OCI-LY3 (cell line): ENCODE results near the gene TNFRSF19.
A peak's percentile ranks its signal among the peaks of the same experiment; 100 is the strongest.

Source experiments
- H2AFZ ChIP-seq: fragments of 200-600, 300-600 bp; shearing (Covaris generic); 2 replicates; pipeline ENCODE4 v1.6.0; 2014; ENCODE audit warnings: antibody characterized with exemption, low read depth, low read length
- H3K27ac ChIP-seq: fragments of 200-600, 300-600 bp; sonication (generic); 2 replicates; pipeline ENCODE4 v1.5.1; 2014; ENCODE audit warnings: mild to moderate bottlenecking, low read length, moderate library complexity, mixed read lengths
- H3K27me3 ChIP-seq: fragments of 200-600, 300-600 bp; sonication (generic); 2 replicates; pipeline ENCODE4 v1.6.1; 2014; ENCODE audit warnings: low read depth, low read length, mixed read lengths
- H3K36me3 ChIP-seq: fragments of 200-600, 300-600 bp; sonication (generic); replicated peaks from 2 replicates; pipeline ENCODE3; 2014; ENCODE audit warnings: low read depth, low read length, mixed read lengths
- H3K4me1 ChIP-seq: fragments of 300-600, 200-600 bp; sonication (generic); 2 replicates; pipeline ENCODE4 v1.6.1; 2014; ENCODE audit warnings: low read length, mixed read lengths
- H3K4me2 ChIP-seq: fragments of 200-600, 300-600 bp; sonication (generic); 2 replicates; pipeline ENCODE4 v1.6.1; 2014; ENCODE audit warnings: low read length, mixed read lengths
- H3K4me3 ChIP-seq: fragments of 300-600, 200-600 bp; sonication (generic); 2 replicates; pipeline ENCODE4 v1.5.1; 2014; ENCODE audit warnings: antibody characterized with exemption, mild to moderate bottlenecking, low read length, moderate library complexity
- H3K79me2 ChIP-seq: fragments of 300-600, 200-600 bp; shearing (Covaris generic); 2 replicates; pipeline ENCODE4 v1.6.1; 2014; ENCODE audit warnings: mild to moderate bottlenecking, low read length, mixed read lengths
- H3K9ac ChIP-seq: fragments of 300-600, 200-600 bp; shearing (Covaris generic); 2 replicates; pipeline ENCODE4 v1.6.0; 2014; ENCODE audit warnings: mild to moderate bottlenecking, low read length, moderate library complexity
- H3K9me3 ChIP-seq: fragments of 200-600, 300-600 bp; shearing (Covaris generic); 2 replicates; pipeline ENCODE4 v1.6.1; 2014; ENCODE audit warnings: low read length, mixed read lengths; ENCODE audit not compliant: insufficient read depth
- H4K20me1 ChIP-seq: fragments of 200-600, 300-600 bp; sonication (generic); 2 replicates; pipeline ENCODE4 v1.6.1; 2016; ENCODE audit warnings: low read length, mixed read lengths; ENCODE audit not compliant: insufficient read depth
- CTCF ChIP-seq: fragments of 200-600, 300-600 bp; sonication (generic); IDR thresholded peaks from 2 replicates; pipeline ENCODE4 v1.5.1; 2014; ENCODE audit warnings: antibody characterized with exemption, low read length, low read depth
- EZH2phosphoT487 ChIP-seq: fragments of 200-600 bp; shearing (Covaris generic); IDR thresholded peaks from 2 replicates; pipeline ENCODE4 v1.6.1; 2018; ENCODE audit warnings: antibody characterized with exemption, mixed run types, low read depth

The TNFRSF19 gene

GRCh38 chr13:23701636-23702035, 131.4 kb downstream of the TNFRSF19 start:
- H3K9ac ChIP-seq, result no peak overlapping the region
- H4K20me1 ChIP-seq, result no peaks in the 10 kb centered on the region
- H3K27me3 ChIP-seq, result peaks cover 2% of the 10 kb centered on the region; the same call in 1 of the 2 replicates
- no peak overlapping the region for H3K4me2 ChIP-seq
- H3K4me3 ChIP-seq, result no peak overlapping the region
- no peaks in the 10 kb centered on the region for H3K4me1 ChIP-seq
- H3K36me3 ChIP-seq, result no peaks in the 10 kb centered on the region
- H3K79me2 ChIP-seq, result no peaks in the 10 kb centered on the region
- H2AFZ ChIP-seq, result no peak overlapping the region
- no peak overlapping the region for H3K27ac ChIP-seq
- H3K9me3 ChIP-seq, result no peaks in the 10 kb centered on the region
- TF ChIP-seq CTCF, result no peak
- no peak for TF ChIP-seq EZH2phosphoT487

GRCh38 chr13:23703246-23703860, 133.1 kb downstream of the TNFRSF19 start:
- Histone ChIP-seq H3K4me1 (no peaks in the 10 kb centered on the region), H3K9me3 (no peaks in the 10 kb centered on the region), H3K36me3 (no peaks in the 10 kb centered on the region), H3K27ac (no peak overlapping the region), H3K79me2 (no peaks in the 10 kb centered on the region), H3K4me3 (no peak overlapping the region), H3K4me2 (no peak overlapping the region), H3K9ac (no peak overlapping the region), H3K27me3 (peaks cover 2% of the 10 kb centered on the region; the same call in 1 of the 2 replicates), H2AFZ (no peak overlapping the region), H4K20me1 (no peaks in the 10 kb centered on the region)
- TF ChIP-seq EZH2phosphoT487, result no peak
- no peak for TF ChIP-seq CTCF

- H3K4me3 ChIP-seq, result no peak overlapping the region
- no peak overlapping the region for H2AFZ ChIP-seq
- no peak overlapping the region for H3K27ac ChIP-seq
- no peak overlapping the region for H3K4me2 ChIP-seq
- TF ChIP-seq EZH2phosphoT487 (no peak), CTCF (no peak)
- peaks cover under 1% of the 10 kb centered on the region; the same call in 1 of the 2 replicates for H3K4me1 ChIP-seq
- H3K27me3 ChIP-seq, result no peaks in the 10 kb centered on the region
- H4K20me1 ChIP-seq, result no peaks in the 10 kb centered on the region
- H3K79me2 ChIP-seq, result no peaks in the 10 kb centered on the region
- no peak overlapping the region for H3K9ac ChIP-seq
- no peaks in the 10 kb centered on the region for H3K36me3 ChIP-seq
- no peaks in the 10 kb centered on the region for H3K9me3 ChIP-seq
Measured at GRCh38 chr13:23705583-23705982, 135.4 kb downstream of the TNFRSF19 start.

- Histone ChIP-seq H3K27me3 (no peaks in the 10 kb centered on the region), H3K36me3 (no peaks in the 10 kb centered on the region), H2AFZ (no peak overlapping the region), H3K27ac (no peak overlapping the region), H3K4me2 (no peak overlapping the region), H3K9ac (no peak overlapping the region), H3K4me3 (no peak overlapping the region), H3K4me1 (peaks cover 11% of the 10 kb centered on the region), H4K20me1 (no peaks in the 10 kb centered on the region), H3K9me3 (no peaks in the 10 kb centered on the region), H3K79me2 (no peaks in the 10 kb centered on the region)
- no peak for TF ChIP-seq EZH2phosphoT487
- TF ChIP-seq CTCF, result peak; percentile 49
Measured at GRCh38 chr13:23707674-23708073, 137.5 kb downstream of the TNFRSF19 start.
